ENCODE data around the gene WFDC1.
"Not testable (repeated sequence)": the region's sequence is repeated elsewhere in the genome, so short reads cannot be mapped to it uniquely, and the experiment has no call there.

Gene WFDC1

DNA sequence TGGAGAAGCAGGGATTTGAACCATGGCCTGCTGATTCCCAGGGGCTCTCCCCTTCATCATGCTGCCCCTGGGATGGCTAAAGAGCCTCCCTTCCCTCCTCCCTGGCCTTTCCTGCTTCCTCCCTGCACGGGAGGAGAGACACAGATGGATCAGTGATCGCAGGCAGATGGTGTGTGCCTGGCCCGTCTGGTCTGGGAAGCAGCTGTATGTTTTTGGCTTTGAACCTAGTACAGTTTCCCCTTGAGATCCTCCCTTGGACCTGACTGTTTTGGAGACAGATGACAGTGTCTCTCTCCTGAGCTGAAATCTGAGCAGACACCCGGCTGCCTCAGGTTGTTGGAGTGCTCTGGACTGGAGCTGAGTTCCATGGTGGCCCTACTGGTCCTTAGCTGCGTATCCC lies 44.6 kb downstream of the WFDC1 start:
- H3K4me3 ChIP-seq (ENCODE audit: low read length), result no peak overlapping the region
- TF ChIP-seq ZNF274 (IDR thresholded peaks at IDR 0.05; ENCODE audit: low read depth, low read length), result no peak

DNA sequence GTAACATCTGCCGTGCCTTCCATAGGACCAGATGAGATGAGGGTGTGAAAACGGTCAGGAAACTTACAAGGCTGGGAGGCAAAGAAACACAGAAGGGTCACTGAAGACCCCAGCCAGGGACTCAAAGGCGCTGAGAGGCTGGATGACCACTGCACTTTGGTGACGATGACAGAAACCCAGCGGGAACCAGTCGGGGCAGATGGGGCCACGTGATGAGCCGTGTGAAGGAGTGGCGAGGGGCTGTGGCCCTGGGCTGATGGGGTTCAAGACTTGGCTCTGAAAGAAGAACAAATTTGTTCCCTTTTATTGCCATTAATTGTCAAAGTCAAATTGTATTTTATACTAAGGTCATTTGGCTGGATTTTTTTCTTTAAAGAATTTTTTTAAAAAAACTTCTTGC lies 45.1 kb downstream of the WFDC1 start:
- no peak overlapping the region for H3K4me3 ChIP-seq (ENCODE audit: low read length)
- no peak for TF ChIP-seq ZNF274 (IDR thresholded peaks at IDR 0.05; ENCODE audit: low read depth, low read length)

DNA sequence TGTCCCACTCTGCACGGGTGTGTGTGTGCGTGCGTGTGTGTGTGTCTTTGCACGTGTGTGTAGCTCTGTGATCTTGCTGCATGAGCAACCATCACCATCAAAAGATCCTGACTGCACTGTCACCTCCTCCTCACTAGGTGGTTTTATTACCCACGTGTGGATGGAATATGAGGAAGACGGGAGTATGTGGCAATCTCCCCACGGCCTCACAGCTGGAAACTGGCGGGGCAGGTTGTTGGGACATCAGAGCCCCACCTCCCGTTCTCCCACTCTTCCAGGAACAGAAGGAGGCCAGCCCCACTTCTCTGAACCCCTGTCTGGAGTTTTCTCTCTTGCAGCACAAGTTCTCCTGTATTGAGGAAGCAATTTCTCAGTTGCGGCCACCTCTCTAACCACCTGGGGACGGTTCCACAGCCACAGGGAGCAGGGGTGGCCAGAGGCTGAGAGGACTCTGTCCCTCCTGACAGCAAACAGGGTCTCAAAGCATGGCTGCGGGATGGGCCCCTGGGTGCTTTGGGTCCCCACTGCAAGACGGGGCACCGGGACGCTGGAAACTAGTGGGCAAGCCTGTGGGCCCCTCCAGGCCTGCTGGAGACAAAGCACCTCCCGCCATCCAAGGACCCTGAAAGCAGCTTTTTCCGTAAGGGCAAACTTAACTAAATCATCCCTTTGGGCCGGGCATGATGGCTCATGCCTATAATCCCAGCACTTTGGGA lies 45.8 kb downstream of the WFDC1 start:
- no peak for TF ChIP-seq ZNF274 (IDR thresholded peaks at IDR 0.05; ENCODE audit: low read depth, low read length)
- no peak overlapping the region for H3K4me3 ChIP-seq (ENCODE audit: low read length)

DNA sequence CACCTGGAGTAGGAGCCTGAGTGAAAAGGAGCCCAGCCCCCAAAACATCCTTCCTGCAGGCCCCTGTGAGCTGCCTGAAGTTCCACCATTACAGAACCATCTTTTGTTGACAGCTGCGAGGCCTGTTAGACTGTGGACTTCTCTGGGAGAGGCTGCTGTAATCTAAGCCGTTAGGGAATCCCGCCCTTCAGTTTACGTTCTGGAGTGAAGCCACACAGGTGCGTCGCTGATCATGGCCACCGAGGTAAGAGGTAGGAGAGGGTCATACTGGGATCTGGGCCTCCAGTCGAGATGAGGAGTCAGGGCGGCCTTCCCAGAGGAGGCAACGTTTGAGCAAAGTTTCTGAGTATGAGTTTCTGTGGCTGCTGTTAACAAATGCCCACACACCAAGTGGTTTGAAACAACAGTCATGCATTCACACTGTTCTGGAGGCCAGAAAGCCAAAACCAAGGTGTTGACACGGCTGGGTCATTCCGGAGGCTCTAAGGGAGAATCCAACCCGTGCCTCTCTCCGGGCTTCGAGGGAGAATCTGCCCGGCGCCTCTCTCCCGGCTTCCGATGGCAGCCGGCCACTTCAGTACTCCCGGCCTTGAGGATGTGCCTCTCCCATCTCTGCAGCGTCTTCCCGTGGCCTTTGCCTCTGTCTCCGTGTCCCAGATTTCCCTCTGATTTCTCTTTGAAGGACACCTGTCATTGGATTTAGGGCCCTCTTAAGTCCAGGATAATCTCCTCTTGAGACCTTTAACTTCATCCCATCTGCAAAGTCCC lies 47.0 kb downstream of the WFDC1 start:
- no peak overlapping the region for H3K4me3 ChIP-seq (ENCODE audit: low read length)
- no peak for TF ChIP-seq ZNF274 (IDR thresholded peaks at IDR 0.05; ENCODE audit: low read depth, low read length)

DNA sequence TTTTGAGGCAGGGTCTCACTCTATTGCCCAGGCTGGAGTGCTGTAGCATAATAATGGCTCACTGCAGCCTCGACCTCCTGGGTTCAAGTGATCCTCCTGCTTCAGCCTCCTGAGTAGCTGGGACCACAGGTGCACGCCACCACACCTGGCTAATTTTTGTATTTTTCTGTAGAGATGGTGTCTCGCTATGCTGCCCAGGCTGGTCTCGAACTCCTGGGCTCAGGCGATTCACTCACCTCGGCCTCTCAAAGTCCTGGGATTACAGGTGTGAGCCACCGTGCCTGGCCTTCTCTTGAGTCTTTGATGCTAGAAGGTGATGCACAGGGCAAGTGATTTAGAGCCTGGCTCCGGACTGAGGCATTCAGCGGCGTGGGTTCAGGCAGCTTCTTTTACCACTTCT lies 49.1 kb downstream of the WFDC1 start:
- not testable (repeated sequence) for H3K4me3 ChIP-seq (ENCODE audit: low read length)

DNA sequence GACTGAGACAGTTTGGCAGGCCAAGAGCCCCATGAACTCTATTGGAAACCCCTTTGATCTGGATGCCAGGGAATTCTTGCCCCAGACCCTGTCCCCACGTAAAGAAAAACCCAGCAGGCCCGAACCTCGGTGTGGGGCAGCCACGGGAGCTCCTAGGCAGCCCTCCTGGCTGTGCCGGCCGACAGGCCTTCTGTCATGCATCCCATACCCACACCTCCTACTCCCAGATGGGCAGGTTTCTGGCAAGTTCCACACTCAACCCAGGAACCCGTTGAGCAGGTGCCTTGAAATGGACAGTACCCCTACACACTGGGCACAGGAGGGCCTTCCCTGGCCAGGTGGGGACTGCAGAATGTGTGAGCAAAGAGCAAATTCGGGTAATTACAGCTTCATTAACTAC lies 50.1 kb downstream of the WFDC1 start:
- no peak overlapping the region for H3K4me3 ChIP-seq (ENCODE audit: low read length)
- no peak for TF ChIP-seq ZNF274 (IDR thresholded peaks at IDR 0.05; ENCODE audit: low read depth, low read length)

DNA sequence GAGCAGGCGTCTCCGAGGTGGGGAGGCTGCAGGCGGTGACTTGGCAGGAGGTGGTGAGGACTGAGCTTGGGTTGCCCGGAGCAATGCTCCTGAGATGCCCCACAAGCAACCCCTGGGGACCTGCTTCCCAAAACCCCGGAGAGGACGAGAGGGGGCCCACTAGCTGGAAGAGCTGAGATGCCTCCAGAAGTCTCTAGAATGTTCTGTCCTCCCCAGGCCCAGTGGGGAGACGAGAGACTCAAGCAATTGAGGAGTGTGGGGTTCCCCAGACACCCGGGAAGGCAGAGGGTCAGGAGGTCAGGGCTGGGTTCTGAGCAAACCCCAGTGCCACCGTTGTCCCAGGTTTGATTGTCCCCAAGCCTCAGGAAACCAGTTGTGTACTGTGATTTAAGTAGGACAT lies 52.5 kb downstream of the WFDC1 start:
- no peak overlapping the region for H3K4me3 ChIP-seq (ENCODE audit: low read length)
- TF ChIP-seq ZNF274 (IDR thresholded peaks at IDR 0.05; ENCODE audit: low read depth, low read length), result no peak

DNA sequence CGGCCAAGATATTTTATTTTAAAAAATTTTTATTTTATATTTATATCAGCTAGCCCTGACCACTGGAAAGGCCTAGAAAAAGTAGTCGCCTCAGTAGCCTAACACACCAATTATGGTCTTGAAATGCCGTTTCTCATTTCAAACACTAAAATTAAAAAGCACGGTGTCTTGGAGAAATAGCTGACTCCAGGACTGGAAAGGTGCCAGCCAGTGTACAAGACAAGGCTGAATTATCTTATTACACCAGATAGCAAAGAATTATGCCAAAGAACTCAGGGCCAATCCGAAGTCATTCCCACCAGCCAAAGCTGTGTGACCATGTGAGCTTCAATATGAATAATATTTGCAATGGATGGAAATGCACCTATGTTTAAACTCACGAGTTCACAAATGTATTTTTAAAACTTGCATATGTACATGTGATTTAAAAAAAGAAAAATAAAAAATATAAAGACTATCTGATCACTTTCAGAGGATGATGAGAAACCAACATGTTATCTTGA lies 53.8 kb downstream of the WFDC1 start:
- no peak for TF ChIP-seq ZNF274 (IDR thresholded peaks at IDR 0.05; ENCODE audit: low read depth, low read length)

DNA sequence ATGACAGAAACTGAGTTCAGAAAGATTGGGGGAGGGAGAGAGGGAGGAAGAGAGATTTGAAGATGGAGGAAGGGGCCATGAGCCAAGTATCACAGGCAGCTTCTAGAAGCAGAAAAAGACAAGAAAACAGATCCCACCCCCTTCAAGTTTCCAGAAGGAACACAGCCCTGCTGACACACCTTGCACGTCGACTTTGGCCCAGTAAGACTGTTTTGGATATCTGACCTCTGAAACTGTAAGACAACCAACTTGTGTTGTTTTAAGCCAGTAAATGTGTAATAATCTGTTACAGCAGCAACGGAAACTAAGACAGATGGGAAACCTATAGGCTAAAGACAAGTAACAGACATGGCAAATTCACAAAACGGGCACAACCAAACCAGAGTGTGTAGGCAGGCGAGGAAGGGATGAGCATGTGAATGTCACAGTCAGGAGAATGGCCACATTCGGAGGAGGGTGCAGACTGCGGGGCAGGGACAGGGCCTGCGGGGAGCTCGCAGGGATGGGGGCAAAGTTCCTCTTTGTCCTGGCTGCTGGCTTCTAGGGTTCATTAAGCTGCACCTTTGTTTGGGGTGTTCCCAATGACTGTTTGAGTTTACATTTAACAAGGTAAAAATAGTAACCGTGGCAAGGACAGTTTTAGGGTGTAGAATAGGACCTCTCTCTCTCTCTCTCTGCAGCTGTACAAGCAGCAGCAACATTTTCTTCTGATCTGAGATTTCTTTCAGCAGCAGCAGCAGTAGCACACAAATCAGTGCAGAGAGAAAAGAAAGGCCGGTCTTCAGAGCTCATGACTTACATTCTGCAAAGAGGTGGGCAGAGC lies 55.4 kb downstream of the WFDC1 start:
- TF ChIP-seq ZNF274 (IDR thresholded peaks at IDR 0.05; ENCODE audit: low read depth, low read length), result no peak
- H3K4me3 ChIP-seq (ENCODE audit: low read length), result no peak overlapping the region

More for the DNA sequence above, 53.8 kb downstream of the WFDC1 start:
- no peak overlapping the region for H3K4me3 ChIP-seq (ENCODE audit: low read length)

DNA sequence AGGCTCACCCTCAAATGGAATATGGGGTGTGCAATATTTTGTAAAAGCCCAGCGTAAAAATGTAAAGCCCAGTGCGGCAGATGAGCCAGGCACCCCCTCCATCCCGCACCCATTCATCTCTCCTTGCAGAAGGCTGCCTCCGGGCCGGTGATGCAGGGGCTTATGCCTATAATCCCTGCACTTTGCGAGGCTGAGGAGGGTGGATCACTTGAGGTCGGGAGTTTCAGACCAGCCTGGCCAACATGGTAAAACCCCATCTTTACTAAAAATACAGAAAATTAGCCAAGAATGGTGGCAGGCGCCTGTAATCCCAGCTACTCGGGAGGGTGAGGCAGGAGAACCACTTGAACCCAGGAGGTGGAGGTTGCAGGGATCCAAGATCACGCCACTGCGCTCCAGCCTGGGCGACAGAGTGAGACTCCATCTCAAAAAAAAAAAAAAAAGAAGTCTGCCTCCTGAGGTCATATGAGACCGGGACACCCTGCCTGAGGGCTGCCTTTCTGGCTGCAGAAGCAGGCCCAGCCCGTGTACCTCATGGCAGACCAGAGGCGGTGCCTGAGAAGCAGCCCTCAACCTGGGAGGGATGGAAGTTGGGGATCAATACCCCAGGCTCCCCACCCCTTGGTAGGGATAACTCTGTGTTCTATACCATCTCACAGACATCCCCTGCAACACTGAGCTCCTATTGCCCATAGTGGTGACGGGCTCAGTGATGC lies 56.2 kb downstream of the WFDC1 start:
- no peak for TF ChIP-seq ZNF274 (IDR thresholded peaks at IDR 0.05; ENCODE audit: low read depth, low read length)
- no peak overlapping the region for H3K4me3 ChIP-seq (ENCODE audit: low read length)

DNA sequence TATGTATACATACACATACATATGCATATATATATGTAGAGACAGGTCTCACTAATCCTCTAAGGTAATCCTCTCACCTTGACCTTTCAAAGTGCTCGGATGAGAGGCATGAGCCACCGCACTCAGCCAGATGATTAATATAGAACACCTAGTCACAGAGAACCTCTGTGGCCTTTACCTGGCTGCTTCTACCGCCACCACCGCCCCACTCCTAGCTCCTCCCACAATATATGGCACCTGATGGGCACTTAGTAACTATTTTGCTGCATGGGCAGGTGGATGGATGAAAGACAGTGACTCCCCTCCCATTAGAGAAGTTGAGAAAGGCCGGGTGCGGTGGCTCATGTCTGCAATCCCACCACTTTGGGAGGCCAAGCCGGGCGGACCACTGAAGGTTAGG lies 57.0 kb downstream of the WFDC1 start:
- no peak for TF ChIP-seq ZNF274 (IDR thresholded peaks at IDR 0.05; ENCODE audit: low read depth, low read length)
- no peak overlapping the region for H3K4me3 ChIP-seq (ENCODE audit: low read length)

DNA sequence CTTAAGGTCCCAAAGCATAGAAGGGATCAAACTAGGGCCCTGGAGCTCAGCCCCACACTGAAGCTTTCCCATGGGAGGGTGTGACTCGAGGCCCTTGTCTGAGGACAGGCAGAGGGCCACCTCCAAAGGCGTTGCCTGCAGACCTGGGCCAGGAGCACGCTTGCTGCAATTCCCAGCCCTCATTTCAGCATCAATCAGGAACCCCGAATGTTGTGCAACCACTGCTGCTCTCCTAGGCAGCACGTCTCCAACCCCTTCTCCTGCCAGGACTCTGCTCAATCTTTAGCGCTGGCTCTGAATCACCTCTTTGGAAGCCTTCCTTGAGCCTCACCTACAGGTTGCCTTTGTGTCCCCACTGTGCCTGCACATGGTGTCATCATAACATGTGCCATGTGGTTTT lies 59.6 kb downstream of the WFDC1 start:
- no peak overlapping the region for H3K4me3 ChIP-seq (ENCODE audit: low read length)
- no peak for TF ChIP-seq ZNF274 (IDR thresholded peaks at IDR 0.05; ENCODE audit: low read depth, low read length)

DNA sequence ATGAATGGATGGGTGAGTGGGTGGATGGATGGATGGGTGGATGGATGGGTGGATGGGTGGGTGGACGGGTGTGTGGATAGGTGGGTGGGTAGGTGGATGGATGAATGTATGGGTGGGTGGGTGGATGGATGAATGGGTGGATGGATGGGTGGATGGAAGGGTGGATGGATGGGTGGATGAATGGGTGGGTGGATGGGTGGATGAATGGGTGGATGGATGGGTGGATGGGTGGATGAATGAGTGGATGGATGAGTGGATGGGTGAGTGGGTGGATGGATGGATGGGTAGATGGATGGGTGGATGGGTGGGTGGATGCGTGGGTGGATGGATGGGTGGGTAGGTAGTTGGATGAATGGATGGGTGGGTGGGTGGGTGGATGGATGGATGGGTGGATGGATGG lies 60.5 kb downstream of the WFDC1 start:
- H3K4me3 ChIP-seq (ENCODE audit: low read length), result no peak overlapping the region

DNA sequence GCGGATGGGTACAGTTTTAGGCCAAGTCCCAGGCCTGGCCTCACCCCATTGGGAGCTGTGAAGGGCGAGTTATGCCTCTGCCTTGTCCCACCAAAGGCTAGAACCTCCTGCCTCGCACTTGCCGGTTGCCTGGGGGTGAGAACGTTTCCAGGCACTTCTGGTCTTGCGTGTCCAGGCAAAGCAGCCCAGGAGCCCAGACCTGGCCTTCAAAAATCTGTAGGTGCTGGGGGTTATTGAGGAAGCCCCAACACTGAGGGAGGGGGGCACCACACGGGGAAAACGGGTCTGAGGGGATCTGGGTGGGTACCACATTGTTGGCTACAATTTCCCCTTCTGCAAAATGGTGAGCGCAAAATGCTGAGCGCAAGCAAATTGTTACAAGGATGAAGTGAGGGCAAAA lies 61.5 kb downstream of the WFDC1 start:
- TF ChIP-seq ZNF274 (IDR thresholded peaks at IDR 0.05; ENCODE audit: low read depth, low read length), result no peak
- H3K4me3 ChIP-seq (ENCODE audit: low read length), result no peak overlapping the region

More for the DNA sequence above, 60.5 kb downstream of the WFDC1 start:
- TF ChIP-seq ZNF274 (IDR thresholded peaks at IDR 0.05; ENCODE audit: low read depth, low read length), result no peak

All from GM08714 (cell line).